ENCODE results near the gene ACVR1. TPM values are rescaled to one million over a fixed set of nuclear protein-coding genes. Genes with fewer than 3 reads are reported as not detected.

ACVR1 gene
- total and polyA plus RNA-seq, 2 donors (not counting 3 experiments of a cell fraction or from before 2014, with no cell fraction given): 24.8 to 33.6 TPM

- intact Hi-C loops (cut with micrococcal nuclease): no loop called here
- ChIA-PET CTCF (interaction anchor here (1.4 kb wide), 1 partner anchor 269 kb away, joined by 4 read pairs; the partner anchor contains the start of gene ACVR1C), POLR2A (no interaction called here)
- Histone ChIP-seq H3K27me3 (ENCODE audit: control insufficient read depth in 2 of 2, insufficient read depth in 2 of 2, low read length in 2 of 2) (no peaks in the 10 kb centered on the region), H3K9me1 (replicated peaks; ENCODE audit: control insufficient read depth, extremely low read depth, insufficient read depth, low read length) (no peaks in the 10 kb centered on the region), H2AFZ (ENCODE audit: low read depth, low read length) (no peak overlapping the region), H3K4me3 (replicated peaks in 1 of 3; ENCODE audit: insufficient read depth in 1 of 3, low read depth in 1 of 3, low read length in 3 of 3) (no peak overlapping the region), H3K27ac (ENCODE audit: insufficient read depth, low read depth, low read length) (no peak overlapping the region), H3K9ac (replicated peaks; ENCODE audit: extremely low read depth, insufficient read depth, low read length) (no peak overlapping the region), H3K36me3 (ENCODE audit: control insufficient read depth in 2 of 2, extremely low read depth in 1 of 2, insufficient read depth in 2 of 2, low read length in 2 of 2) (no peaks in the 10 kb centered on the region), H3K79me2 (ENCODE audit: control insufficient read depth, insufficient read depth, low read length) (no peaks in the 10 kb centered on the region), H4K20me1 (replicated peaks; ENCODE audit: control insufficient read depth, extremely low read depth, insufficient read depth, low read length) (no peaks in the 10 kb centered on the region), H3K9me3 (replicated peaks; ENCODE audit: control insufficient read depth, insufficient read depth, low read length) (no peaks in the 10 kb centered on the region), H3K4me1 (ENCODE audit: control insufficient read depth, extremely low read depth, insufficient read depth, low read length) (no peaks in the 10 kb centered on the region), H3K4me2 (ENCODE audit: insufficient read depth, low read length) (no peak overlapping the region)
- dilution Hi-C loops (cut with MboI; ENCODE audit: extremely low pct_ligation_motif_present, low sequenced_read_pairs): no loop called here
- FAIRE-seq (no peak), DNase-seq (ENCODE audit: low read depth, low spot score) (no peak)
- BruUV-seq (replicated peaks): no TSS peak
- TF ChIP-seq CTCF (IDR thresholded peaks at IDR 0.05; ENCODE audit: extremely low read depth in 1 of 2, insufficient read depth in 1 of 2, low read depth in 1 of 2, low read length in 2 of 2) (no peak), POLR2A (IDR thresholded peaks at IDR 0.05; ENCODE audit: low read depth, low read length) (no peak), GATA2 (IDR thresholded peaks at IDR 0.05; ENCODE audit: insufficient read depth, insufficient read length, low read depth, low read length) (no peak), POLR2AphosphoS5 (IDR thresholded peaks at IDR 0.05; ENCODE audit: insufficient read depth, low read depth, low read length) (no peak), EZH2 (IDR thresholded peaks at IDR 0.05; ENCODE audit: borderline replicate concordance, low read depth, low read length, severe bottlenecking) (no peak), MYC (IDR thresholded peaks at IDR 0.05; ENCODE audit: low read depth, low read length) (no peak), FOS (IDR thresholded peaks at IDR 0.05; ENCODE audit: borderline replicate concordance, insufficient read depth, low read length) (no peak), JUN (IDR thresholded peaks at IDR 0.05; ENCODE audit: borderline replicate concordance, insufficient read depth, insufficient read length, low read depth) (no peak)
- TF ChIP-seq, protein P1, sequence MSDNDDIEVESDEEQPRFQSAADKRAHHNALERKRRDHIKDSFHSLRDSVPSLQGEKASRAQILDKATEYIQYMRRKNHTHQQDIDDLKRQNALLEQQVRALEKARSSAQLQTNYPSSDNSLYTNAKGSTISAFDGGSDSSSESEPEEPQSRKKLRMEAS (IDR thresholded peaks at IDR 0.05; ENCODE audit: insufficient read depth, insufficient read length): no peak
These were observed 21.2 kb upstream of the ACVR1 start for GRCh38 chr2:157897106-157897971.

Measured in endothelial cell of umbilical vein (primary cell).